K562 (cell line): ENCODE measurements around the gene LRRC3. TPM values are rescaled to one million over a fixed set of nuclear protein-coding genes. Genes with fewer than 3 reads are reported as not detected.

Experiments
- ATAC-seq: fragments of 200-7000 bp; cut with Tn5 transposase; 3 replicates; pipeline ENCODE4 v1.9.1; 2020; ENCODE audit warnings: moderate library complexity
- BruUV-seq: library from RNA; stranded (reverse); fragments of 400-500 nt; replicated peaks from 2 replicates; lab custom pipeline; 2021; lab: Mats Ljungman, UMichigan
- CTCF ChIA-PET: fragments of 300-600 bp; formaldehyde crosslinking; extraction: SDS; loops from one replicate; lab custom pipeline; 2021; ENCODE audit warnings: low intra/inter-chr PET ratio; lab: Yijun Ruan, JAX
- POLR2A ChIA-PET: fragments of 300-600, 350-650 bp; sonication (Branson Sonifier 250); formaldehyde crosslinking; extraction: SDS; loops from one replicate; lab custom pipeline; 2021; ENCODE audit warnings: antibody characterized with exemption, inconsistent platforms; lab: Yijun Ruan, JAX
- DNase-seq, 4 experiments: peaks; one replicate each; pipeline versions ENCODE4 v3.0.0 to v3.0.0-alpha.2; 2011 to 2018; ENCODE audit warnings: low spot score in 3 of 4, mixed read lengths in 3 of 4; ENCODE audit errors: extremely low read depth in 1 of 4
- FAIRE-seq: peaks from 2 replicates; lab custom pipeline; 2011; peaks lifted over from hg19 to GRCh38; lab: Jason Lieb, UNC
- H2AFZ ChIP-seq: 2 replicates; pipeline ENCODE4 v1.6.0; 2011; ENCODE audit warnings: low read depth, low read length, control low read depth, inconsistent platforms
- H3K27ac ChIP-seq: fragments of 200-600 bp; 3 replicates; pipeline ENCODE4 v1.8.0; 2011; ENCODE audit warnings: low read depth, mild to moderate bottlenecking, control low read depth, inconsistent platforms, low read length, moderate library complexity, mixed read lengths; ENCODE audit errors: extremely low read depth
- H3K27me3 ChIP-seq, 2 experiments: fragments of 300-600 bp in 1 of 2; 2 replicates in 1 of 2; 3 replicates in 1 of 2; pipeline versions ENCODE4 v1.6.0 to v1.8.0; 2011; ENCODE audit warnings: inconsistent platforms in 2 of 2, low read length in 2 of 2, mild to moderate bottlenecking in 1 of 2, mixed read lengths in 1 of 2, moderate library complexity in 1 of 2; ENCODE audit not compliant: control insufficient read depth in 2 of 2, insufficient read depth in 2 of 2
- H3K36me3 ChIP-seq: fragments of 300-600 bp; 3 replicates; pipeline ENCODE4 v1.8.0; 2011; ENCODE audit warnings: mild to moderate bottlenecking, low read length, inconsistent platforms; ENCODE audit not compliant: control insufficient read depth, insufficient read depth
- H3K4me1 ChIP-seq, 2 experiments: fragments of 200-600 bp in 1 of 2; replicated peaks in 1 of 2; 2 replicates in 1 of 2; 3 replicates in 1 of 2; pipeline versions ENCODE4 v1.5.1 to v1.8.0; 2011; ENCODE audit warnings: inconsistent platforms in 2 of 2, low read length in 2 of 2, mild to moderate bottlenecking in 1 of 2, mixed read lengths in 1 of 2, moderate library complexity in 1 of 2; ENCODE audit not compliant: control insufficient read depth in 2 of 2, insufficient read depth in 2 of 2
- H3K4me2 ChIP-seq: 2 replicates; pipeline ENCODE4 v1.6.1; 2011; ENCODE audit warnings: low read length, control low read depth, inconsistent platforms, mixed read lengths; ENCODE audit not compliant: insufficient read depth
- H3K4me3 ChIP-seq: fragments of 200-600 bp; sonication (generic), shearing (Covaris generic); 2 replicates; pipeline ENCODE4 v1.5.1; 2016; ENCODE audit warnings: control low read depth, inconsistent platforms
- H3K79me2 ChIP-seq: fragments of 200-600 bp; 3 replicates; pipeline ENCODE4 v1.8.0; 2011; ENCODE audit warnings: low read length, inconsistent platforms; ENCODE audit not compliant: control insufficient read depth, insufficient read depth
- H3K9ac ChIP-seq, 2 experiments: 2 replicates each; pipeline versions ENCODE4 v1.6.0 to v1.6.1; 2011; ENCODE audit warnings: low read depth in 2 of 2, low read length in 2 of 2, control low read depth in 1 of 2, inconsistent platforms in 1 of 2, mild to moderate bottlenecking in 1 of 2, mixed read lengths in 1 of 2; ENCODE audit not compliant: insufficient read depth in 1 of 2
- H3K9me1 ChIP-seq: one replicate; pipeline ENCODE4 v1.6.0; 2011; ENCODE audit warnings: inconsistent platforms, mild to moderate bottlenecking, low read length, moderate library complexity; ENCODE audit not compliant: control insufficient read depth, insufficient read depth
- H3K9me3 ChIP-seq: replicated peaks from 2 replicates; pipeline ENCODE4 v1.5.1; 2011; ENCODE audit warnings: low read depth, low read length, inconsistent platforms; ENCODE audit not compliant: control insufficient read depth, insufficient read depth
- H4K20me1 ChIP-seq: replicated peaks from 2 replicates; pipeline ENCODE4 v1.6.1; 2011; ENCODE audit warnings: low read length, inconsistent platforms, mixed read lengths; ENCODE audit not compliant: control insufficient read depth, insufficient read depth
- ARHGAP35 ChIP-seq: fragments of 450-650 bp; IDR thresholded peaks from 2 replicates; pipeline ENCODE4 v1.6.1; 2018; ENCODE audit not compliant: partially characterized antibody
- ATF1 ChIP-seq, 2 experiments: fragments of 450-650 bp in 1 of 2; IDR thresholded peaks; 2 replicates each; pipeline ENCODE4 v1.6.1; 2016; ENCODE audit warnings: missing compliant biosample characterization in 1 of 2, missing genetic modification characterization in 1 of 2
- FOXJ2 ChIP-seq: fragments of 200-800 bp; sonication (Bioruptor generic); IDR thresholded peaks from 2 replicates; pipeline ENCODE4 v1.6.1; 2016; ENCODE audit warnings: missing genetic modification characterization, missing compliant biosample characterization
- HNRNPUL1 ChIP-seq: fragments of 200-400 bp; formaldehyde crosslinking; IDR thresholded peaks from 2 replicates; pipeline ENCODE4 v1.6.1; 2017; ENCODE audit warnings: low read length
- PPARD ChIP-seq: fragments of 250-450 bp; sonication (Bioruptor Pico); IDR thresholded peaks from 2 replicates; pipeline ENCODE4 v1.8.0; 2022; ENCODE audit warnings: inconsistent platforms, mild to moderate bottlenecking, moderate library complexity
- RAD21 ChIP-seq, 2 experiments: fragments of 250-450 bp in 1 of 2; fragments of 450-650 bp in 1 of 2; sonication (Bioruptor Pico) in 1 of 2; formaldehyde crosslinking in 1 of 2; IDR thresholded peaks in 1 of 2; conservative IDR thresholded peaks in 1 of 2; 2 replicates each; pipeline versions ENCODE4 v1.4.0 to v1.8.0; 2020 to 2022; ENCODE audit warnings: mild to moderate bottlenecking in 2 of 2, moderate library complexity in 1 of 2
- ZNF253 ChIP-seq: fragments of 250-450 bp; sonication (Bioruptor Pico); conservative IDR thresholded peaks from 2 replicates; pipeline ENCODE4 v1.6.1; 2021; ENCODE audit warnings: mild to moderate bottlenecking
- ZNF263 ChIP-seq: sonication (generic); formaldehyde crosslinking; IDR thresholded peaks from 2 replicates; pipeline ENCODE4 v1.8.0; 2022; ENCODE audit warnings: mild to moderate bottlenecking, missing genetic modification reagents, borderline replicate concordance
- ZNF584 ChIP-seq: fragments of 200-800 bp; sonication (Bioruptor generic); IDR thresholded peaks from 2 replicates; pipeline ENCODE4 v1.6.1; 2016; ENCODE audit warnings: low read depth, mild to moderate bottlenecking, missing genetic modification characterization, missing compliant biosample characterization
- WGBS: fragments of 100-300 bp; shearing (Covaris generic); methylation state at CpG from one replicate; pipeline ENCODE4 v1.1.6; 2016; ENCODE audit warnings: low coverage, mixed read lengths; ENCODE audit not compliant: insufficient coverage; ENCODE audit errors: missing lambda C conversion rate; 5-methylcytosine and 5-hydroxymethylcytosine counted together
- in situ Hi-C: fragments of 300-500 bp; cut with MboI; formaldehyde crosslinking; loops from 4 replicates; pipeline ENCODE4 v1.15.0; 2018; ENCODE audit warnings: inconsistent platforms, mixed read lengths
- intact Hi-C: fragments of 100-400 bp; cut with micrococcal nuclease; formaldehyde crosslinking; loops from 2 replicates; pipeline ENCODE4 v1.14.2; 2022
- polyA plus RNA-seq, 8 experiments: library from polyadenylated mRNA; depleted of rRNA in 4 of 8; stranded (reverse) in 5 of 8; unstranded in 3 of 8; fragments of >200 nt; fragmentation: Nextera tagmentation in 2 of 8; fragmentation: Illumina TruSeq in 1 of 8; extraction: Ambion mirVana in 2 of 8; extraction: Trizol in 1 of 8; gene quantifications; 2 replicates each; pipeline versions ENCODE4 v1.2.1 to v1.2.3, GENCODE V29; 2011 to 2014; ENCODE audit warnings: inconsistent platforms in 1 of 8, missing spikeins in 1 of 8
- total RNA-seq, 7 experiments: library from RNA; depleted of rRNA in 6 of 7; stranded (reverse); fragments of >200 nt in 6 of 7; fragmentation: Illumina TruSeq in 2 of 7; extraction: Trizol in 2 of 7; gene quantifications; 2 replicates each; pipeline versions ENCODE4 v1.2.1 to v1.2.3, GENCODE V29; 2011 to 2021; ENCODE audit warnings: low replicate concordance in 1 of 7
- TF ChIP-seq, protein P1 (sequence below): fragments of 250-450 bp; sonication (Bioruptor Pico); IDR thresholded peaks from 2 replicates; pipeline ENCODE4 v1.5.0; 2022; ENCODE audit warnings: mild to moderate bottlenecking
- TF ChIP-seq, protein P2 (sequence below): sonication (generic); formaldehyde crosslinking; IDR thresholded peaks from 2 replicates; pipeline ENCODE4 v1.9.0; 2022; ENCODE audit warnings: mild to moderate bottlenecking, missing genetic modification reagents
- TF ChIP-seq, protein P3 (sequence below), 3 experiments: fragments of 200-800 bp in 1 of 3; sonication (Bioruptor generic) in 1 of 3; sonication (generic) in 1 of 3; formaldehyde crosslinking in 1 of 3; IDR thresholded peaks; 2 replicates each; pipeline versions ENCODE4 v1.6.1 to v1.8.0; 2016 to 2022; ENCODE audit warnings: mild to moderate bottlenecking in 2 of 3, missing compliant biosample characterization in 2 of 3, missing genetic modification characterization in 2 of 3, missing genetic modification reagents in 1 of 3
- TF ChIP-seq, protein P4 (sequence below): sonication (generic); formaldehyde crosslinking; IDR thresholded peaks from 2 replicates; pipeline ENCODE4 v1.8.1; 2023; ENCODE audit warnings: mild to moderate bottlenecking, missing genetic modification reagents

The LRRC3 gene
- total and polyA plus RNA-seq, 9 of the 15 experiments (the other 6 are each of a cell fraction or from before 2014, with no cell fraction given), result 0.04 TPM; not detected in 7

DNA sequence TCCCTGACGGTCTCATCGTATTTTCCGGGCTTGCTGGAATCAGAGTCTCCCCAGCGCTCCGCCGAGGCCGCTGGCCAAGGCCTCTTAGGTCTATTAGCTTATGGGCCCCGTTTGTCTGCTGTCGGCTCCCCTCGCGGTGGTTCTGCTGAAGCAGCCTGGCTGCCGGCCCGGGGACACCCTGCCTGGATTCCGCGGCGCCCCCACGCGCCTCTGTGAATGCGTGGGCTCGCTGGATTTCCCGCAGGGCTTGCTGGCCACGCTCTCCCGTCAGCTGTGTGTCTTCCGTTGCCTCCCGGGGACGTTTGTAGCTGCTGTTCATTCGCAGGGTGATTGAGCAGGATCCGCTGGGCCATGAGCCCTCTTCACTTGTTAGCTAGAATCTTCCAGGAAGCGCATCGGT is 8.4 kb downstream of the LRRC3 start (continued):
- TF ChIP-seq, protein P1, sequence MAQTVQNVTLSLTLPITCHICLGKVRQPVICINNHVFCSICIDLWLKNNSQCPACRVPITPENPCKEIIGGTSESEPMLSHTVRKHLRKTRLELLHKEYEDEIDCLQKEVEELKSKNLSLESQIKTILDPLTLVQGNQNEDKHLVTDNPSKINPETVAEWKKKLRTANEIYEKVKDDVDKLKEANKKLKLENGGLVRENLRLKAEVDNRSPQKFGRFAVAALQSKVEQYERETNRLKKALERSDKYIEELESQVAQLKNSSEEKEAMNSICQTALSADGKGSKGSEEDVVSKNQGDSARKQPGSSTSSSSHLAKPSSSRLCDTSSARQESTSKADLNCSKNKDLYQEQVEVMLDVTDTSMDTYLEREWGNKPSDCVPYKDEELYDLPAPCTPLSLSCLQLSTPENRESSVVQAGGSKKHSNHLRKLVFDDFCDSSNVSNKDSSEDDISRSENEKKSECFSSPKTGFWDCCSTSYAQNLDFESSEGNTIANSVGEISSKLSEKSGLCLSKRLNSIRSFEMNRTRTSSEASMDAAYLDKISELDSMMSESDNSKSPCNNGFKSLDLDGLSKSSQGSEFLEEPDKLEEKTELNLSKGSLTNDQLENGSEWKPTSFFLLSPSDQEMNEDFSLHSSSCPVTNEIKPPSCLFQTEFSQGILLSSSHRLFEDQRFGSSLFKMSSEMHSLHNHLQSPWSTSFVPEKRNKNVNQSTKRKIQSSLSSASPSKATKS (CRISPR knock-in tag), result no peak
- TF ChIP-seq FOXJ2, result no peak
- no peak for TF ChIP-seq ARHGAP35
- TF ChIP-seq, all 486 proteins: peak for 0

DNA sequence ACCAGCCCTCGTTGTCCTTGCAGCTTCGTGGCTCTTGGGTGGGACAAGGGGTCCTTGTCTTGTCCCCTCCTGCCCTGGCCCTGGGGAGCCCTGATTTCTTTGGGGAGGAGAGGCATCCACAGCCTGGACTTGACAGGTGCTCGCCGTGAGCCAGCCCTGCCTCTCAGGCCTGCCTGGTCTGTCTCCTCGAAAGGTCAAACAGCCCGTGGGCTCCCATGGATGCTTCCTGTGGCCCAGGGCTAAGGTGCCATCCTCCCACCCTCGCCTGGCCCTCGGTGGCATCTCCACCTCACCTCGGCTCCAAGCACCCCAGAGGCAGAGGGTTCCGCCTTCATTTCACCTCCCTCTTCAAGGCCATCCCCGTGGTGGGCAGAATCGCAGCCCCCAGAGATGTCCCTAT is 9.0 kb downstream of the LRRC3 start:
- peaks cover 0 to 21% of the 10 kb centered on the region in 2 experiments; a peak in 1 of 5 replicates for H3K4me1 ChIP-seq
- FAIRE-seq (no peak), DNase-seq (no peak), ATAC-seq (no peak)
- no TSS peak for BruUV-seq
- no peak overlapping the region for H3K9ac ChIP-seq
- ChIA-PET POLR2A (interaction anchor here (1.2 kb wide), 1 partner anchor 13 kb away, joined by 3 read pairs; no protein-coding TSS in a partner anchor), CTCF (no interaction called here)
- H3K27ac ChIP-seq, result no peak overlapping the region
- no peak overlapping the region for H3K4me2 ChIP-seq
- WGBS, result 1% methylated on average over 12 of the region's 12 CpGs
- no peaks in the 10 kb centered on the region for H3K9me3 ChIP-seq
- in situ Hi-C loops, result no loop called here
- H3K27me3 ChIP-seq, result peaks cover 30 to 88% of the 10 kb centered on the region in 2 experiments
- H4K20me1 ChIP-seq, result peaks cover 4% of the 10 kb centered on the region; the same call in 1 of the 2 replicates
- no peak overlapping the region for H3K4me3 ChIP-seq
- H2AFZ ChIP-seq, result no peak overlapping the region
- no peaks in the 10 kb centered on the region for H3K9me1 ChIP-seq
- intact Hi-C loops, result no loop called here
- no peaks in the 10 kb centered on the region for H3K36me3 ChIP-seq
- no peaks in the 10 kb centered on the region for H3K79me2 ChIP-seq
- TF ChIP-seq, protein P2, sequence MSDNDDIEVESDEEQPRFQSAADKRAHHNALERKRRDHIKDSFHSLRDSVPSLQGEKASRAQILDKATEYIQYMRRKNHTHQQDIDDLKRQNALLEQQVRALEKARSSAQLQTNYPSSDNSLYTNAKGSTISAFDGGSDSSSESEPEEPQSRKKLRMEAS (CRISPR knock-in tag), result no peak
- no peak for TF ChIP-seq ZNF584 (CRISPR knock-in tag)
- no peak for TF ChIP-seq RAD21 (CRISPR knock-in tag; conservative IDR thresholded peaks at IDR 0.05 in 1 of 2, IDR thresholded peaks at IDR 0.05 in 1 of 2)
- TF ChIP-seq ZNF263 (CRISPR knock-in tag), result no peak
- TF ChIP-seq ATF1 (CRISPR knock-in tag; IDR thresholded peaks at IDR 0.05), result no peak
- no peak for TF ChIP-seq ATF1 (tag; IDR thresholded peaks at IDR 0.05)
- TF ChIP-seq HNRNPUL1, result no peak
- TF ChIP-seq, protein P3, sequence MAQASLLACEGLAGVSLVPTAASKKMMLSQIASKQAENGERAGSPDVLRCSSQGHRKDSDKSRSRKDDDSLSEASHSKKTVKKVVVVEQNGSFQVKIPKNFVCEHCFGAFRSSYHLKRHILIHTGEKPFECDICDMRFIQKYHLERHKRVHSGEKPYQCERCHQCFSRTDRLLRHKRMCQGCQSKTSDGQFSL (CRISPR knock-in tag; IDR thresholded peaks at IDR 0.05), result no peak
- TF ChIP-seq, protein P3 (tag; IDR thresholded peaks at IDR 0.05), result no peak
- TF ChIP-seq PPARD (CRISPR knock-in tag), result no peak
- TF ChIP-seq, protein P4, sequence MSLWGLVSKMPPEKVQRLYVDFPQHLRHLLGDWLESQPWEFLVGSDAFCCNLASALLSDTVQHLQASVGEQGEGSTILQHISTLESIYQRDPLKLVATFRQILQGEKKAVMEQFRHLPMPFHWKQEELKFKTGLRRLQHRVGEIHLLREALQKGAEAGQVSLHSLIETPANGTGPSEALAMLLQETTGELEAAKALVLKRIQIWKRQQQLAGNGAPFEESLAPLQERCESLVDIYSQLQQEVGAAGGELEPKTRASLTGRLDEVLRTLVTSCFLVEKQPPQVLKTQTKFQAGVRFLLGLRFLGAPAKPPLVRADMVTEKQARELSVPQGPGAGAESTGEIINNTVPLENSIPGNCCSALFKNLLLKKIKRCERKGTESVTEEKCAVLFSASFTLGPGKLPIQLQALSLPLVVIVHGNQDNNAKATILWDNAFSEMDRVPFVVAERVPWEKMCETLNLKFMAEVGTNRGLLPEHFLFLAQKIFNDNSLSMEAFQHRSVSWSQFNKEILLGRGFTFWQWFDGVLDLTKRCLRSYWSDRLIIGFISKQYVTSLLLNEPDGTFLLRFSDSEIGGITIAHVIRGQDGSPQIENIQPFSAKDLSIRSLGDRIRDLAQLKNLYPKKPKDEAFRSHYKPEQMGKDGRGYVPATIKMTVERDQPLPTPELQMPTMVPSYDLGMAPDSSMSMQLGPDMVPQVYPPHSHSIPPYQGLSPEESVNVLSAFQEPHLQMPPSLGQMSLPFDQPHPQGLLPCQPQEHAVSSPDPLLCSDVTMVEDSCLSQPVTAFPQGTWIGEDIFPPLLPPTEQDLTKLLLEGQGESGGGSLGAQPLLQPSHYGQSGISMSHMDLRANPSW (CRISPR knock-in tag), result no peak
- TF ChIP-seq ZNF253 (CRISPR knock-in tag), result no peak
